ENCODE data around the gene CASTOR2.
"Not testable (repeated sequence)": the region's sequence is repeated elsewhere in the genome, so short reads cannot be mapped to it uniquely, and the experiment has no call there.

The CASTOR2 gene

DNA sequence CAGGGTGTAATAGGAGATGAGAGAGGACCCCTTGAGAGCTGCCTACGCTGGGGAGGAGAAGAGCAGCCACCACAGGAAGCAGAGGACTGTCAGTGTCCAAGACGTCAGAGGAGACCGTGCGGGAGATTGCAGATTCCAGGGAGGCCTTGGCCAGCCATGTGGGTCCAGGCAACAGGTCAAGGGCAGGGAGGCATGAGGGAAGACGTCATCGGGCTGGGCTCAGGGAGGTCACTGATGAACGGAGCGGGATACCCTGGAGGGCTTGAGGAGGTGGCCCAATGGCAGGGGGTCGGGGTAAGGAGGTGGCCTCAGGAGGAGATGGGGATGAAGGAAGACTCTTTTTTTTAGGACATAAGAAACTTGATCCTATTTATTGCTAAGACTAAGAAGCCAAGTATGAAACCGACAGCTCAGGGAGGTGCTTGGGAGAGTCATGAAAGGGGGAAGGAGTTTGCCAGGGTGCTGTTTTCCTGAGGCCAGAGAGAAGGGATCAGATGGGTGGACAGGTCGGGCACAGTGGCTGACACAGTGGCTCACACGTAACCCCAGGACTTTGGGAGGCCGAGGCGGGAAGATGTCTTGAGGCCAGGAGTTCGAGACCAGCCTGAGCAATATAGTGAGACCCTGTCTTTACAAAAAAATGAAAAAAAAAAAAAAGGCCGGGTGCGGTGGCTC, 30.5 kb downstream of the CASTOR2 start:
- DNase-seq (ENCODE audit: low read depth, low spot score): not testable (repeated sequence)

DNA sequence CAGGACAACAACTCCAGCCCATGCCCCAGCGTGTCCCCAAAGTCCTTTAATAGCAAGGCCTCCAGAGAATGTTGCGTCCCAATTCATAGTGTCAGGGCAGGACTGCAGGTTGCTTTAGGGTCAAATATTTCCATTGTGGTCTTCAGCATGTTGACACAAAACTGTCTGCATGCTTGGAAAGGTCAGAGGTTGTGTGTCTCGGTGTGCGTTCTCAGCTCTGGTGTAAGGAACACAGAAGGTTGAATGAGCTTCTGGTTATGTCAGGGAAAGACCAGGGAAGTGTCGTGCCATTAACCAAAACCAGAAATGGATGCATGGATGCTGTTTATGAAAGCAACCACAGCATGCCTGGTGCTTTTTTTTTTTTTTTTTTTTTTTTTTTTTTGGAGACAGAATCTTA, 31.9 kb downstream of the CASTOR2 start:
- DNase-seq (ENCODE audit: low read depth, low spot score): not testable (repeated sequence)

DNA sequence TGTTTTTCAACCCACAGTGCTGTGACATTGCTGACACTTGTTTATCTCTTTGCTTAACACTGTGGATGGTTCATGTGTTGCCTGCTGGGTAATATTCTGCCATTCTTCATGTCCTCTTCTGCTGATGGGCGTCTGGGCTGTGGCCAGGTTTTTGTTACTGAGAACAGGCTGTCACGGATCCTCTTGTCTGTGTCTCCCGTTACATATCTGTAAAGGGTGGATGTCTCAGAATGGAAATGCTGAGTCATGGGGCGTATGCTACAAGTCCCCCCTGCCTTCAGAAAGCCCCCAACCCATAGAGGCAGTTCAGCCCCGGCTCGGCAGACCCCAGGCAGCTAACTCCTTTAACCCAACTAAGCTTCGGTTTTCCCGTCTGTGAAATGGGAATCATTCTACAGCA, 33.3 kb downstream of the CASTOR2 start:
- DNase-seq (ENCODE audit: low read depth, low spot score): not testable (repeated sequence)

DNA sequence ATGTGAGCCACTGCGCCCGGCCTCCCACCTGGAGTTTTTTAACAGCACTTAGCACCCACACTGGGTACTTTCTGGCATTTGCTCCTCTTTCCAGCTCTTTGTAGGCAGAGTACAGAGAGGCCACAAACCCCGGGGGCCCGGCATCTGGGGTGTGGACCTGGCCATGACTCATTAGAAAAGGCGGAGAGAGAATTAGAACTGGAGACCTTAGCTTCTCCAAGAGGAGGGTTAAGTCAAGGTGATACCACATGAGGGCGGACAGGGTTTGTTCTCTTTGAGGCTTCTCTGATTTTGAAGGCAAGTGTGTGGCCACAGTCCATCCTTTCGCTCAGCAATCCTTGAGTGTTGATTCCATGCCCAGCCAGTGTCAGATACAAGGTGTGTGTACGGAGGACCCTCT, 36.9 kb downstream of the CASTOR2 start:
- not testable (repeated sequence) for DNase-seq (ENCODE audit: low read depth, low spot score)

DNA sequence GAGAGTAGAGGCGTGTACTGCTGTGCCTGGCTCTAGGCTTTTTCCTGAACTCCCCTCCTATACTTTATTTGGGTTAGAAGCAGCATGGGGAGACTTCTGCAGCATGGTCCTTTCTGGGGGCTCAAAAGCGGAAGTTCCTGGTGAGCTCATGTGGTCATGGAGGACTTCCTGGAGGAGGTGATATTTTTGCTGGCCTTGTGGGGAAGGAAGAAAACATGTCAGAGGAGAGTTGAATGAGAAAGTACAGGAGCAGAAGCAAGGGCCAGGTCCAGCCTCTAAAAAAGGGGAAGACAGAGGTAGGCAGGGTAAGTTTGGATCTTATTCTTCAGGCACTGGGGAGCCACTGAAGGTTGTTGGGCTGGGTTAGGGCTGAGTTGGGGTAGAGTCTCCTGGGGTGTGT, 45.5 kb downstream of the CASTOR2 start:
- no peak for DNase-seq (ENCODE audit: low read depth, low spot score)

DNA sequence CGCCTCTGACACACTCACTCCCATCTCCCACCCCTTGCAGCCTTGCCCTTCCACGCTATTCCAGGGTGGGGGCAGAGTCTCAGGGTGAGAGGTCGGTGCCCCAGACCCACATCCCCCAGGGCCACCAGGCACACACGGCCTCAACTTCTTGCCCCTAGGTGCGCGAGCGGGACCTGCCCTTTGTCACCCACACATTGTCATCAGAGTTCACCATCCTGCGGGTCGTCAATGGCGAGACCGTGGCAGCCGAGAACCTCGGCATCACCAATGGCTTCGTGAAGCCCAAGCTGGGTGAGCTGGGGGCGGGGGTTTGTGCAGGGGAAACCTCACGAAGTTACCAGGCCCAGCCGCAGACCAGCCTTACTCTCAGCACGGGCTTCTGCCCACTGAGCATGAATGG, 53.3 kb downstream of the CASTOR2 start:
- no peak for DNase-seq (ENCODE audit: low read depth, low spot score)

DNA sequence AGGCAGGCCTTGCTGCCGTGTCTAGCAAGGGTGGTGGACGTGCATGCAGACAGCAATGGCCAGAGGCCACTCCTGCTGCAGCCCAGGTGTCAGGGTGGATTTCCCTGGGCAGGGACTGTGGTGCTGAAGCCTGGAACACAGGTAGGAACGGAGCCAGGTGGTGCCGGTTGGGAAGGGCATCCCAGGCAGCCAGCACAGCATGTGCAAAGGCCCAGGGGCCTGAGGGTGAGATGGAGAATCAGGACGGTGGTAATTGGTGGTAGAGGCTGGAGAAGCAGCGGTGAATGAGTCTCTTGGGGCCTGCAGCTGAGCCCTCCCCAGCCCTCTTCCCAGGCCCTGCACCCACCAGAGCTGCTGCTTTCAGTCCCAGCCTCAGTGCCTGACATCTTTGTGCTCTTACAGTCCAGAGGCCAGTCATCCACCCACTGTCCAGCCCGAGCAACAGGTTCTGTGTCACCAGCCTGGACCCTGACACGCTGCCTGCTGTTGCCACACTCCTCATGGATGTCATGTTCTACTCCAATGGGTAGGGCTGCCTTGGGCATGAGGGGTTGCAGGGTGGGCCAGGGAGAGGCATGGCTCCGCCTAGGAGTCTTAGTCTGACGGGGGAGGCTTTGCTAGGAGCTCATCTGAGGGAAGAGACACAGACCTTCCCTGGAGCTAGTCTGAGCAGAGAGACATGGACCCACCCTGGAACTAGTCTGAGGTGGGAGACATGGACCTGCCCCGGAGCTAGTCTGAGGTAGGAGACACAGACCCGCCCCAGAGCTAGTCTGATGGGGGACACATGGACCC, 54.3 kb downstream of the CASTOR2 start:
- no peak for DNase-seq (ENCODE audit: low read depth, low spot score)

DNA sequence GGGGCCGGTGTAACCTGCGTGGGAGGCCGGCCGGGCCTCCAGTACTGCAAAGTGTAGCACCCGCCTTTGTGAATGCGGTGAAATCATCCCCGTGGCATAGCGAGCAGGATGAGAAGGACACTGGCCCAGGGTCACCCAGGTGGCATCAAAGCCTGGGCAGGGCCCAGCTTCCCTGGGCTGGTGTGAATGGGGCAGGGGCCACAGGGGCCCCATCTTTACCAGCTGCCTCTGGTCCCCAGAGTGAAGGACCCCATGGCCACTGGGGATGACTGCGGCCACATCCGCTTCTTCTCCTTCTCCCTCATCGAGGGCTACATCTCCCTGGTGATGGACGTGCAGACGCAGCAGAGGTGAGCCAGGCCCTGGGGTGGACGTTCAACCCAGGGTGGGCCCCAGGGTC, 55.3 kb downstream of the CASTOR2 start:
- DNase-seq (ENCODE audit: low read depth, low spot score): no peak

DNA sequence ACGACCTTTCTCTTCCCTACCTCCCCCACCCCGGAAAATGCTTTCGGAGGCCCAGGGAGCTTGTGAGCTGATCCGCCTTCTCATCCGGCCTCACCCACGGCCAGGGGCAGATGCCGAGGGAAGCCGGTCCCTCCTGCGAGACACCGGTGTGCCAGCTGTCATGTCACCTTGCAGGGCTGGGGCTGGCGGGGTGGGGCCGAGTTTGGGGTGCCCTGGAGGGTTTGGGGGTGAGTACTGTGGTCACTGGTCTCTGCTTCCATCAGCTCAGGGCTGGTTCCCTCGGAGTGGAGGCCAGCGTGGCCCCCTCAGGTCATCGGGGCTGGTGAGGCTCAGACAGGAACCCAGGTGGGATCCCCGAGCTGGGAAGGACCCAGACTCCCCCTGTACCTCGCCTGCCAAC, 60.4 kb downstream of the CASTOR2 start:
- DNase-seq (ENCODE audit: low read depth, low spot score): no peak

DNA sequence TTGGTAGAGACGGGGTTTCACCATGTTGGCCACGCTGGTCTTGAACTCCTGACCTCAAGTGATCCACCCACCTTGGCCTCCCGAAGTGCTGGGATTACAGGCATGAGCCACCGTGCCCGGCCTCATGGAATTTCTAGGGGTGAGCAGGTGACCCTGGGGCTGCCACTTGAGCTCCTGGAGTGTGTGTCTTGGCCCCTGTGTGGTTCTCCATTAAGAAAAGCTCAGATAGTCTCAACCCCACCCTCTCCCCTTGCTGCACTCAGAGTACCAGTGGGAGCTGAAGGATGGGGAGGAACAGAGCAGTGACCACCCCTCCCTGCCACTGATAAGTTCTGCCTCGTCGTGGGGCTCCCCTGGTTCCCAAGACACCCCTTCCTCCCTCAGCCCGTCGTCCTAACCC, 63.8 kb downstream of the CASTOR2 start:
- no peak for DNase-seq (ENCODE audit: low read depth, low spot score)

DNA sequence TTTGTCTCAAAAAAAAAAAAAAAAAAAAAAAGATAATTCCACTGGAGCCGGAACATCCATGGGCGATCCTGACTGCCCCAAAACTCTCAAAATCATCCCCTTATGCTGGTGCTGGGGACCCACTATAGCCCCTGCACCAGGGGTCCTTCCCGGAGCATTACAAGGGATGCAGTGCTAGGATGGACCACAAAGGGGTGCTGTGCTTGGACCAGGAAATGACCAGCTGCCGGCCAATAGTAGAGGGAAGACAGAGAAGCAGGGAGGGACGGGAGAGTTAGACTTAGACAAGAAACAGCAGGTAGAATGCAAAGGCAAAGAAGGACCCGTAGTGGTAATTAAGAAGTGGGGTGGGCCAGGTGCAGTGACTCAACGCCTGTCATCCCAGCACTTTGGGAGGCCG, 68.6 kb downstream of the CASTOR2 start:
- DNase-seq (ENCODE audit: low read depth, low spot score): no peak

DNA sequence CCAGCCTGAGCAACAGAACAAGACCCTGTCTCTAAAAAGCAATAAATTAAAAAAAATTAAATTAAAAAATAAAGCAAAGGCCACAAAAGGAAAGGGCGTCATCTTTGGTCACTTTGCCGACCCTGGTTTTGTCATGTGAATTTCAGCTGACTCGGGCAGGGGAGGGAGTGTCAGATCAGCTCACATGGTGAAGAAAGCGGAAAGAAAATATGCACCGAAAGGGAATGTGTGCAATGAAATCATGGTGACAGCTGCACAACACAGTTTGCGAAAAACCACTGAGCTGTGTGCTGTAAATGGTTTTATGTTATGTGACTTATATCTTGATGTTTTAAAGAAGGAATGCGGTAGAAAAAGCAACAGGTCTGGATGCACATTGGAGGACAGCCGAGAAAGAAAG, 69.3 kb downstream of the CASTOR2 start:
- no peak for DNase-seq (ENCODE audit: low read depth, low spot score)

DNA sequence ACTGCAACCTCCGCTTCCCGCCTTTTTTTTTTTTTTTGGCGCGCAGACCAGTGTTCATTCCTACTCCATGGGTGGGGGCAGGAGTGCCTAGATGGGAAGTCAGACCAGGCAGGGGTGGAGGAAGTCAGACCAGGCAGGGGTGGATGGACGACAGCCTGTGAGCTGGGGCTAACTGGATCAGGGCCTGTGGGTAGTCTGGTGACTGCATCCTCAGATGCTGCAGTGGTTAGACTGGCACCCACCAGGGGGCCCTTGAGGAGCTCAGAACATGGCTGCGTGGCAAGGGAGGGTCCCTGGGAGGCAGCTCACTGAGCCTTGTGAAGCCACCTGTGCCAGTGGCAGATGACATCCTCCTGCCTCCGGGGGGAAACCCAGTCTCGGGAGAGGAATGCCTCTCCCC, 74.0 kb downstream of the CASTOR2 start:
- DNase-seq (ENCODE audit: low read depth, low spot score): no peak

DNA sequence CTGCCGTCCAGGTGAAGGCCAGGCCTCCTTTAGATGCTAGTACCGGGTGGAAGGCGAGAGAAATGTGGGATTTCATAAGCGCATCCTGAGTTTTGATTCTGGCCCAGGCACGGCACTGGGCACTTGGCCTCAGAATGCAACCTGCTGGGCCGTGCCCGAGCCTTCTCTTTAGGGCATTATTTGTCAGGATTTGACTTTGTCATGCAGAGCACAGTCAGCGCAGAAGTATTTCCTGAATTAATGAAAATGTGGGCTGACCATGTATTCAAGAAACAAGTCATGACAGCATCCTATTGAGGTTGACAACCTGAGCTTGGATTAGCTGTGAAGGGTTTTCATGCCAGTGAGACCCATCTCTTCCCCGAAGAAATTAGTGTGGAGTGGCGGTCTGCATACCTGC, 74.7 kb downstream of the CASTOR2 start:
- no peak for DNase-seq (ENCODE audit: low read depth, low spot score)

DNA sequence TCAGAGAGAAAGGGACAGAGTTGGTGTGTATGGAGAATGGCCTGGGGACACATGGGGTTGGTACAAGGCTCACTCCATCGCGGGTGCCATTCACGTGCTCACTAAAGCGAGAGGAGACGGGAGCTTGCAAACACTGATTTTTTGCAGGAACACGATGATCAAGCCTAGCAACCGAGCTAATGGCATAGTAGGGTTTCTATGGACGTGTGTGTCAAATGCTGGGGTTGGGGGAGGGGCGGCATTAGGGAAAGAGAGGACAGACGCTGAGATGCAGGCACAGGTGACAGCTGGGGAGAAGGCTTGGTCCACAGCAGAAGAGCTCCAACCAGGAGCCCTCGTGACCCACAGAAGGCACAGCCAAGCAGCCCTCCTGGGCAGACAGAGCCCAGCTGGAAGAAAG, 75.2 kb downstream of the CASTOR2 start:
- DNase-seq (ENCODE audit: low read depth, low spot score): no peak

DNA sequence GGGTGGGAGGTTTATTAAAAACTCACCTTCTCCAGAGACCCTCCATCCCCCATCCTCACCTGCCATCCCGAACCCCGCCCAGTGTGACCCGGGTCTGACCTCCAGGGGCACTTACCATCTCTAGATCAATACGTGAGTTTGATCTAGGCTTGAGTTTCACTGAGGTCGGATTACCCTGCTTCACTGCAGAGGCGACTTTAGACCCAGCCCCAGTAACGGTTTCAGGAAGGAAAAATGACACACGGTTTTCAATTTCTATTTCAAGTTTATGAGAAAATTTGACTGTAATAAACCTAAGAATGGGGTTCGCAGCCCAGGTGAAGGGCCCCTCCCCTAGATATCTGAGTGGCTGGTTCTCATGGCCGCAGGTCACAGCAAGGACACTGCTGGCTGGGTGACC, 76.0 kb downstream of the CASTOR2 start:
- no peak for DNase-seq (ENCODE audit: low read depth, low spot score)

DNA sequence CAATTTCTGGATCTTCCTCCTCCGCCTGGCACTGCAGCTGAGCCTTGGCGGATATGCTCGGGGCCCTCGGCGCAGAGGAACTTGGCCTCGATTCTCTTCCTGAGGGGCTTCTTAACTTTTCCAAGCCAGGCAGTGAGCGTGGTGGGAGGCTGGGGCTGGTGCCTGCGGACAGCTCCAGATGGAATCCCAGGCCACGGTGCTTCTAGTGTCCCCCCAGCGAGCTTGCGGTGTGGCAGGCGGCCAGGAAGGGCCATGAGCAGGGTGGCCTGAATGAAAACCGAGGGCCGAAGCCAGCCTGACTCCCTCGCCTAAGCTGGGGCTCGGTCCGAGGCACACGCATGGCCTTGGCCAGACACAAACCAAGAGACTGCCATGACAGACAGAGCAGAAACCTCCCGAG, 77.8 kb downstream of the CASTOR2 start:
- DNase-seq (ENCODE audit: low read depth, low spot score): no peak

DNA sequence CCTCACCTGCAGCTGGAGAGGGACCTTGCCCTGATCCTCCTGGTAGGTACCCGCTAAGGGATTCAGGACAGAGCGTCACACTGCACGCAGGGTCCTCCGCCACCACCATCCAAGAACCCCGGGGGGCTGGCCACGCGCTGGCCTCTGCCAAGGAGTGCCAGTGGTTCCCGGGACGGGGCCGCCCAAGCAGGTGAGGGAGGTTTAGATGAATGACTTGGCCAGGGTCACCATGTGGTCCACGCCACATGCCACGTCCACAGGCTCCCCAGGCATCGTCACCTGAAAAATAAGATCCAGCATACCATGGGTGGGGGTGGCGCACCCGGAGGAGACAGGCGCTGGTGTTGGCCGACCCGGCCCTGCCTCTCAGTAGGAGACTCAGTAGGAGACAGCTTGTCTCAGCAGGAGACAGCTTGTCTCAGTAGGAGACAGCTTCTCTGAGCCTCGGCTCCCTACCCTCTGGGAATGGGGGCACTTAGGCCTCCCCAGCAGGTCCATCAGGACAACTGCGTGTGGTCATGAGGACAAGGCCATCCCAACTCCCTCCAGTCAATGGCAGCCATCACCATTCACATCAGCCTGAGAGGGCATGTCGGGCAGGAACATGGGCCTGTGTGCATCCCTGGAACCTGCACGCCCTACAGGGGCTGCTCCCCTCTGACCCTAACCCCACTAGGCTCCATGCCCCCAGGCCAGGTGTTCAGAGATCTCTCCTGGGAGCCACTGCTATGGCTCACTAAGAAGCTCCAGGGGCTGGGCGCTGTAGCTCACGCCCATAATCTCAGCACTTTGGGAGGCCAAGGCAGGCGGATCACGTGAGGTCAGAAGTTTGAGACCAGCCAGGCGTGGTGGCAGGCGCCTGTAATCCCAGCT, 78.6 kb downstream of the CASTOR2 start:
- no peak for DNase-seq (ENCODE audit: low read depth, low spot score)

DNA sequence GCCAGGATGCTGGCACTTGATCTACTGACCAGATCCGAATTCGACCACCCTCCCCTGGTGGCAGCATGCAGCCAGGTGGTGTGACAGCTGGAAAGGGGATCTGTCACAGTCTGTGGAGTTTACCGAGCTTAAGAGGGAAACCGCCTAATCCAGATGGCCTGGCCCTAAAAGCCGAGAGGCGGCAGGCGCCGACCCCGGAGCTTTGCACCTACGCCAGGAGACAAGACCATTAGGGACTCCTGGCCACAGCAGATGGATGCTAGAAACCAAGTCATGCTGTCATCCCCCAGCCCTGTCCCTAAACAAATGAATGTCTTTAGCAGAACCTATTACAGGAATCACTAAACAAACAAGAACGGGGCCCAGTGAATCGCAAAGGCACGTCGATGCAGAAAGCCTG, 81.4 kb downstream of the CASTOR2 start:
- no peak for DNase-seq (ENCODE audit: low read depth, low spot score)

DNA sequence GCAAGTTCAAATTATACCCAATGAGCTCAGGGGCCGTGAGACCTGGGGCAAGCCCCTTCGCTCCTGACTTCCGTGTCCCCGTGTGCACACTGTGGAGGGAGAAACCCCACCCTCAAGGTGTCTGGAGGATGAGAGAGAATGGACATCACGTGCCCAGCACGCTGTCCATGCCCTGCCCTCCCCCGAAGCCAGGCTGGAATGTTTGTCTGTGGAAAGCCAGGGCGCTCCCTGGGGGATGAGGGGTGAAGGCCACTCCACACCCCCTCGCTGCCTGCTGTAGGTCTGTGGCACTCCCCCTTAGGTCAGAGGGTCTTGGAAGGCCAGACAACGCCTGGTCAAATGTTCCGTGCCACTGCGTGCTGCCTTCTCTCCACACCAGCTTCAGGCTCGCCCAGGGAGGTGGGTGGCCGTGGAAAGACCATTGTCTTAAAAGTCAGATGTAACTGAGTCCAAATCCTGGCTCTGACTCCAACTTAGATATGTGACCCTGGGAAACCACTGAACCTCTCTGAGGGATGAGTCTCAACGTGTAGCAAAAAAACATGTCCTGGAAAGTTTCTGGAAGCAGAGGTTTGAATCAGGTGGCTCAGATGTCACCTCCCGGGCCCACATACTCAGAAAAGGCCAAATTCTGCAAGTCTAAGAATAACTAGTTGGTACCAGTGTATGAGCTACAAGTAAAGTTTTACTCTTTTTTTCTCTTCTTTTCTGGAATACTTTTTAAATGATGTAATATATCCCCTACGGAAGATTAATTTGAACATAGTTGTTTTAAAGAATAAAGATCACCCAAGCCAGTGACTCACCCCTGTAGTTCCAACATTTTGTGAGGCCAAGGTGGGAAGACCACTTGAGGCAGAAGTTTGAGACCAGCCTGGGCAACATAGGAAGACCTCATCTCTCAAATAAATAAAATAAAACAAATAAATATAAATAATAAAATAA, 84.2 kb downstream of the CASTOR2 start:
- DNase-seq (ENCODE audit: low read depth, low spot score): no peak

DNA sequence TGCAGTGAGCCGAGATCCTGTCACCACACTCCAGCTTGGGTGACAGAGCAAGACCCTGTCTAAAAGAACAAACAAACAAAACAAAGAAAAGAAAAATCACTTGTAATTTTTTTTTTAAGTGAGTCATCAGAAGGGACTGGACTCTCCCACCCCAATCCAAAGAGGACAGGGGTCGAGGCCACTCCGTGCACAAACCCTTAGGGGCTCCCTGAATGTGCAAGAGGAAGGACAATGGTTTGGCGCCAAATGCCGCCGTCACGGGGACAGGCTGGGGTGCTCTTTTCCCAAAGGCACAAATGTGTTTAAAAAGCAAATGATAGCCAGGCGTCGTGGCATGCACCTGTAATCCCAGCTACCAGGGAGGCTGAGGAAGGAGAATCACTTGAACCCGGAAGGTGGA, 85.3 kb downstream of the CASTOR2 start:
- DNase-seq (ENCODE audit: low read depth, low spot score): no peak

All from activated naive CD8-positive, alpha-beta T cell treated with anti-CD3 and anti-CD28 coated beads, Interleukin-2, amount 50 U/mL, for 16 hours (primary cell).